Caco-2 (cell line): ENCODE data around the gene ZBTB34. TPM values are rescaled to one million over a fixed set of nuclear protein-coding genes. Genes with fewer than 3 reads are reported as not detected.
A peak's percentile ranks its signal among the peaks of the same experiment; 100 is the strongest.

ENCODE experiments used
- BruUV-seq: library from RNA; stranded (reverse); fragments of 400-500 nt; replicated peaks from 2 replicates; lab custom pipeline; 2021; lab: Mats Ljungman, UMichigan
- CTCF ChIA-PET: fragments of 300-600 bp; sonication (Branson Sonifier 250); formaldehyde crosslinking; loops from one replicate; lab custom pipeline; 2022; ENCODE audit warnings: antibody characterized with exemption; lab: Charles Lee
- POLR2A ChIA-PET: fragments of 300-600 bp; sonication (Branson Sonifier 250); formaldehyde crosslinking; loops from one replicate; lab custom pipeline; 2022; ENCODE audit warnings: antibody characterized with exemption; lab: Charles Lee
- DNase-seq, 2 experiments: peaks; one replicate each; pipeline versions ENCODE4 v3.0.0 to v3.0.0-alpha.2; 2020 to 2022
- H3K27me3 ChIP-seq: replicated peaks from 2 replicates; pipeline ENCODE4 v1.6.0; 2011; ENCODE audit warnings: low read length; ENCODE audit not compliant: control insufficient read depth, insufficient read depth
- H3K36me3 ChIP-seq: 2 replicates; pipeline ENCODE4 v1.5.1; 2011; ENCODE audit warnings: low read length; ENCODE audit not compliant: control insufficient read depth, insufficient read depth
- H3K4me1 ChIP-seq: fragments of 250-450 bp; sonication (Bioruptor Pico); 2 replicates; pipeline ENCODE4 v1.5.1; 2020; ENCODE audit warnings: mild to moderate bottlenecking
- H3K4me3 ChIP-seq: 2 replicates; pipeline ENCODE4 v1.5.1; 2011; ENCODE audit warnings: low read depth, mild to moderate bottlenecking, control low read depth, low read length
- H3K9me3 ChIP-seq: fragments of 250-450 bp; sonication (Bioruptor Pico); 2 replicates; pipeline ENCODE4 v1.5.1; 2020; ENCODE audit warnings: mild to moderate bottlenecking, moderate library complexity
- H3K27ac Mint-ChIP-seq: one replicate; pipeline ENCODE4 v1.8.0; 2022; ENCODE audit warnings: mixed read lengths; ENCODE audit not compliant: unreplicated experiment
- H3K27me3 Mint-ChIP-seq: one replicate; pipeline ENCODE4 v1.8.0; 2022; ENCODE audit warnings: mixed read lengths; ENCODE audit not compliant: insufficient read depth, unreplicated experiment
- H3K36me3 Mint-ChIP-seq: one replicate; pipeline ENCODE4 v1.8.0; 2022; ENCODE audit warnings: mild to moderate bottlenecking, mixed read lengths; ENCODE audit not compliant: insufficient read depth, unreplicated experiment
- H3K4me1 Mint-ChIP-seq: one replicate; pipeline ENCODE4 v1.8.0; 2022; ENCODE audit warnings: low read depth, mixed read lengths; ENCODE audit not compliant: unreplicated experiment
- H3K4me3 Mint-ChIP-seq: one replicate; pipeline ENCODE4 v1.8.0; 2022; ENCODE audit warnings: mild to moderate bottlenecking, moderate library complexity, mixed read lengths; ENCODE audit not compliant: unreplicated experiment
- H3K9me3 Mint-ChIP-seq: one replicate; pipeline ENCODE4 v1.8.0; 2022; ENCODE audit warnings: mixed read lengths; ENCODE audit not compliant: unreplicated experiment
- CTCF ChIP-seq, 2 experiments: fragments of 200-600 bp in 1 of 2; IDR thresholded peaks; 1 replicate in 1 of 2; 2 replicates in 1 of 2; pipeline versions ENCODE4 v1.5.1 to v1.8.0; 2011 to 2022; ENCODE audit warnings: antibody characterized with exemption in 1 of 2, control low read depth in 1 of 2, inconsistent platforms in 1 of 2, low read depth in 1 of 2, low read length in 1 of 2, mild to moderate bottlenecking in 1 of 2, moderate library complexity in 1 of 2; ENCODE audit not compliant: insufficient read depth in 1 of 2, severe bottlenecking in 1 of 2, unreplicated experiment in 1 of 2
- intact Hi-C: fragments of 100-400 bp; cut with micrococcal nuclease; formaldehyde crosslinking; loops from one replicate; pipeline ENCODE4 v1.10.0; 2022; ENCODE audit not compliant: unreplicated experiment
- total RNA-seq: library from RNA; stranded (reverse); gene quantifications from 2 replicates; pipeline ENCODE4 v1.2.3, GENCODE V29; 2022

The ZBTB34 gene
- total RNA-seq, 1 experiment from 2014 or later, result 17.1 TPM

GRCh38 chr9:126876531-126876930 is 16.1 kb downstream of the ZBTB34 start:
- DNase-seq, result no peak
- no TSS peak for BruUV-seq
- Mint-ChIP-seq H3K4me1 (peaks cover 23% of the 10 kb centered on the region), H3K36me3 (peaks cover 22% of the 10 kb centered on the region), H3K27me3 (no peaks in the 10 kb centered on the region), H3K4me3 (no peak overlapping the region), H3K27ac (peak overlapping the region; percentile 50), H3K9me3 (no peaks in the 10 kb centered on the region)
- Histone ChIP-seq H3K27me3 (no peaks in the 10 kb centered on the region), H3K4me1 (peaks cover 12% of the 10 kb centered on the region), H3K36me3 (no peaks in the 10 kb centered on the region; the same call in 1 of the 2 replicates), H3K4me3 (no peak overlapping the region), H3K9me3 (no peaks in the 10 kb centered on the region)
- TF ChIP-seq CTCF (IDR thresholded peaks at IDR 0.05; ENCODE audit: insufficient read depth in 1 of 2, low read depth in 1 of 2, low read length in 1 of 2, severe bottlenecking in 1 of 2, unreplicated experiment in 1 of 2), result no peak
- ChIA-PET CTCF (no interaction called here), POLR2A (no interaction called here)
- intact Hi-C loops, result no loop called here

GRCh38 chr9:126877418-126877817 is 17.0 kb downstream of the ZBTB34 start:
- CTCF ChIA-PET, result no interaction called here
- H3K36me3 ChIP-seq, result no peaks in the 10 kb centered on the region; the same call in 1 of the 2 replicates
- no peaks in the 10 kb centered on the region for H3K9me3 ChIP-seq
- no peaks in the 10 kb centered on the region for H3K27me3 ChIP-seq
- no peak overlapping the region for H3K27ac Mint-ChIP-seq
- intact Hi-C loops, result no loop called here
- no peak overlapping the region for H3K4me3 Mint-ChIP-seq
- no TSS peak for BruUV-seq
- peaks cover 8% of the 10 kb centered on the region for H3K4me1 ChIP-seq
- no peaks in the 10 kb centered on the region for H3K9me3 Mint-ChIP-seq
- no peaks in the 10 kb centered on the region for H3K27me3 Mint-ChIP-seq
- TF ChIP-seq CTCF (IDR thresholded peaks at IDR 0.05; ENCODE audit: insufficient read depth in 1 of 2, low read depth in 1 of 2, low read length in 1 of 2, severe bottlenecking in 1 of 2, unreplicated experiment in 1 of 2), result no peak
- no peak for DNase-seq
- POLR2A ChIA-PET, result no interaction called here
- H3K36me3 Mint-ChIP-seq, result peaks cover 29% of the 10 kb centered on the region
- H3K4me1 Mint-ChIP-seq, result peaks cover 19% of the 10 kb centered on the region
- no peak overlapping the region for H3K4me3 ChIP-seq

- Mint-ChIP-seq H3K27me3 (no peaks in the 10 kb centered on the region), H3K4me1 (peaks cover 18% of the 10 kb centered on the region), H3K9me3 (no peaks in the 10 kb centered on the region), H3K36me3 (peaks cover 36% of the 10 kb centered on the region), H3K27ac (no peak overlapping the region), H3K4me3 (no peak overlapping the region)
- BruUV-seq, result no TSS peak
- H3K27me3 ChIP-seq, result no peaks in the 10 kb centered on the region
- POLR2A ChIA-PET, result no interaction called here
- H3K36me3 ChIP-seq, result no peaks in the 10 kb centered on the region; the same call in 1 of the 2 replicates
- CTCF ChIA-PET, result interaction anchor here (0.7 kb wide), 1 partner anchor 35 kb away, joined by 3 read pairs; the partner anchor contains the start of gene RALGPS1
- intact Hi-C loops, result no loop called here
- 0 out of 2 replicates have a peak, but pooled peaks cover under 1% of the 10 kb centered on the region for H3K4me1 ChIP-seq
- no peak for DNase-seq
- no peak overlapping the region for H3K4me3 ChIP-seq
- TF ChIP-seq CTCF (IDR thresholded peaks at IDR 0.05; ENCODE audit: insufficient read depth in 1 of 2, low read depth in 1 of 2, low read length in 1 of 2, severe bottlenecking in 1 of 2, unreplicated experiment in 1 of 2), result no peak
- H3K9me3 ChIP-seq, result no peaks in the 10 kb centered on the region
These were observed 18.8 kb downstream of the ZBTB34 start for GRCh38 chr9:126879288-126879687.
